Epithelial cell of proximal tubule (primary cell): Measurements from ENCODE around the gene GLUL. TPM values are rescaled to one million over a fixed set of nuclear protein-coding genes. Genes with fewer than 3 reads are reported as not detected.
A peak's percentile ranks its signal among the peaks of the same experiment; 100 is the strongest.

Source experiments
- DNase-seq: peaks from one replicate; pipeline ENCODE4 v3.0.0-alpha.2; 2011; ENCODE audit warnings: low read depth
- H3K4me3 ChIP-seq: 2 replicates; pipeline ENCODE4 v1.5.1; 2011; ENCODE audit warnings: low read depth, mild to moderate bottlenecking, low read length
- CTCF ChIP-seq: conservative IDR thresholded peaks from 2 replicates; pipeline ENCODE4 v1.5.1; 2012; ENCODE audit warnings: low read depth, mild to moderate bottlenecking, low read length
- total RNA-seq: library from RNA; depleted of rRNA; stranded (reverse); fragments of >200 nt; gene quantifications from 2 replicates; pipeline ENCODE4 v1.2.3, GENCODE V29; 2015

GLUL gene
- total RNA-seq = 122 and 137 TPM in 2 replicates

- peak within 1 kb of the TSS; percentile 89 for H3K4me3 ChIP-seq
- DNase-seq = no peak
- no peak for TF ChIP-seq CTCF
Measured at GRCh38 chr1:182391362-182392049, at the start of gene GLUL. TSS of gene GLUL (minus strand) at chr1:182391790. CDS start at chr1:182388737, 3,053 bp downstream.

DNA sequence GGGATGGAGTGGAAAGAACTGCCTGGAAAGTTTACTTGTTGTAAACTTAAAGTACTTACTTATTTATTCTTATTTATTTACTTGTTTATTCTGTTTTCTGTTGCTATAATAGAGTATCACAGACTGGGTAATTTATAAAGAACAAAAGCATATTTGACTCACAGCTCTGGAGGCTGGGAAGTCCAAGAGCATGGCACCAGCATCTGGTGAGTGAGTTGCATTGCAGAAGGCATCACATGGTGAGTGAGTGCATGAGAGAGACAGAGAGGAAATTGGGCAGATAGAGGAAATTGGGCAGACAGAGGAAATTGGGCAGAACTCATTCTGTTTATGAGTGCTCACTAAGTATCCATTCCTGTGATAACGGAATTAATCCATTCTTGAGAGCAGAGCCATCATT lies 46.7 kb upstream of the GLUL start:
- DNase-seq = no peak
- H3K4me3 ChIP-seq = no peak overlapping the region
- TF ChIP-seq CTCF = no peak

- no peak for DNase-seq
- no peak for TF ChIP-seq CTCF
- no peak overlapping the region for H3K4me3 ChIP-seq
Measured at GRCh38 chr1:182433580-182433979, 42.0 kb upstream of the GLUL start.

GRCh38 chr1:182431278-182431677 lies 39.7 kb upstream of the GLUL start:
- no peak for DNase-seq
- no peak for TF ChIP-seq CTCF

DNA sequence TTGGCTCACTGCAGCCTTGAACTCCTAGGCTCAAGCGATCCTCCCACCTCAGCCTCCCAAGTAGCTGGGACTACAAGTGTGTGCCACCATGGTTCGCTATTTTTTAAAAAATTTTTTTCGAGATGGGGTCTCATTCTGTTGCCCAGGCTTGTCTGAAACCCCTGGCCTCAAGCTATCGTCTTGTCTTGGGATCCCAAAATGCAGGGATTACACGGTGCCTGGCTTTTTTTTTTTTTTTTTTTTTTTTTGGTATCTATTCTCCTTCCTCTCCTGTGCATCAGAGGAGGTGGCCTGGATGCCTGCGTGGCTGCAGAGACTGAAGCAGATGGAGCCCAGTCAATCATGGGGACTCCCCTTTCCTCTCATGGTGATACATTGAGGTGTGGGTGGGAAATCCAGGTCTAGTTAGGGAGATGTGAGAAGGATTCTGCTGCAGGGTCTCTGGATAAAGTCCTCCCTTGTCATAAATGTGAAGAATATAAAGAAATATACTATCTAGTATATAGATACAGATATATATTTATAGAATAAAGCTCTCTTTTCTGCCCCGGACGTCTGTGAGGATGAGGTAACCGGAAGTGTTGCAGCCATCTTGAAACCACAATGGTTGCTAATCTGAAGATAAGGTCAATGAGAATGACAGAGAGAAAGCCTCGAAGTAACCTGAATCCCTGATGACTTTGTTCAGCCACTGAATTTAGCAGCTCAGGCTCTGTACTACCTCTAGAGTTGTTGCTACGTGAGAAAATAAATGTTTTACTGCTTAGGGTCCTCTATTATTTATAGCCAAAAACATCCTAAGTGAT lies 38.9 kb upstream of the GLUL start:
- TF ChIP-seq CTCF = no peak
- DNase-seq = no peak
- no peak overlapping the region for H3K4me3 ChIP-seq

More at GRCh38 chr1:182431278-182431677, 39.7 kb upstream of the GLUL start:
- no peak overlapping the region for H3K4me3 ChIP-seq

DNA sequence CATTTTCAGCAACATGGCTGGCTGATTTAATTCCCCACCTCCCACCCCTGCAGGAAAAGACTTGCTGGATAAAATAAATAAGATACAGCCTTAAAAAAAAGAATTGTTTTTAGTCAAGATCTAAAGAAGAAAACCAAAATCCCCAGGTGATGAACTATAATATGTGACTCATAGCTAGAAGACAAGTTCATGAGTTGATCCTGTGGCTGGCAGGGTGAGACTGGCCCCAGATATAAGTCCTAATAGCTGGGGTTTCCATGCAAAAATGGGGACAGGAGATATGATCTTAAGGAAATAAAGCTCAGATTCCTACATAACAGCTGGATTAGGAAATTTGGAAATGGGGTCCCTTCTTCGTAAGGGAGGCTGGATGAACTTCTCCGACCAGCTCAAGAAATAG lies 36.5 kb upstream of the GLUL start:
- H3K4me3 ChIP-seq = no peak overlapping the region
- no peak for DNase-seq

More for the DNA sequence above, 36.5 kb upstream of the GLUL start:
- TF ChIP-seq CTCF = no peak
